CD4-positive, alpha-beta T cell treated with Interleukin-4 for 4 hours (primary cell): ENCODE measurements around the gene PDCD7.

Experiments
- DNase-seq: peaks from one replicate; pipeline ENCODE4 v3.0.0-alpha.2; 2020

Gene PDCD7

DNA sequence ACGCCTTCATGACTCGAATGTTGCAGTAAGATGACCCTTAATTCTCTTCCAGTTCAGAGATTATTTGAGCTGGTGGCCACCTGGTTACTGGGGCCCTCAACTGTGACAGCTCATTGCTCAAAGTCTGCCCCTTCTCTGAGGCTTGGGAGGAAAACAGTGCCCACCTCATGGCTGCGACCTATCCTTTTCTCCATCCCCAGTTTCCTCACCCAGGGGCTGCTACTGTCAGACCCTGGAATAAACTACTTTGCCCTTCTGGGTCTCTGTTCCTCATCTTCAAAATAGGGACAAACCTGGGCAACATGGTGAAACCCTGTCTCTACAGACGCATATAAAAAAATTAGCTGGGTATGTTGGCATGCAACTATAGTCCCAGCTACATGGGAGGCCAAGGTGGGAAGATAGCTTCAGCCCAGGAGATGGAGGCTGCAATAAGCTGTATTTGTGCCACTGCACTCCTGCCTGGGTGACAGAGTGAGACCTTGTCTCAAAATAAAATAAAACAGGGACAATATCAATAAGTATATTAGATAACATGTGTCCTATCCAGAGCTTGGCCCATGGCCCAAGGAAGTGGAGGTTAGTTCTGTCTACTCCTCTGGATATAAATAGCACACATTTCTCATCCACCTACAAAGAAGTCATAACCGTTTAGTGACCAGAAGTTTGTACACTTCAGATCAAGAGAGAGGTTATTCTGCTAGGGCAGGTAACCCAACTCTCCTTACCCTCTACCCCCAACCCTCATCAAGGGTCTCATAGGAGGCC is 63.6 kb downstream of the PDCD7 start:
- no peak for DNase-seq

GRCh38 chr15:65069179-65069578 is 64.4 kb downstream of the PDCD7 start:
- no peak for DNase-seq

DNA sequence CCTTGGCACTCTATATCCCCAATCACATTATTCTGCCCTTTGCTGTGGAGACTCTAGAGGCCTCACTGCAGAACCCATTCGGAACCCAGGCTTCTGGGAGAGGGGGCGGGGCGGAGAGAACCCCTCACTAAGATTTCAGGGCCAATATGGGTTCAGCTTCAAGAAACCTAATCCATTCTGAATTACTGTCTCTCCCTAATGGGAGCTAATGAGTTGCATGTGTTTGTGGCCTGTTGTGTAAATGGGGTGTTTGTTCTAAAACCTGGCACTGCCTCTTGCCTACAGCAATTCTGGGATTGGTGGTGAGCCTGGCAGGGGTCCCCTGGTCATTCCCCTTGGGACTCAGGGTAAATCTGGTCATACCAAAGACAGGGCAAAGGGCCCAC is 65.2 kb downstream of the PDCD7 start:
- no peak for DNase-seq

- DNase-seq: no peak
These were observed 65.8 kb downstream of the PDCD7 start, which contains the start of gene RASL12 for GRCh38 chr15:65067645-65068402. Gene RASL12 (minus strand): TSS chr15:65067991. CDS start chr15:65067835, 156 bp downstream.
